PC-3 (cell line): Measurements from ENCODE around the gene MYH14.

Experiments
- EZH2phosphoT487 ChIP-seq: fragments of 300-600 bp; sonication (generic); IDR thresholded peaks from 2 replicates; pipeline ENCODE4 v1.6.1; 2018; ENCODE audit warnings: mild to moderate bottlenecking, antibody characterized with exemption, low read length, borderline replicate concordance
- TF ChIP-seq, protein P1 (sequence below): fragments of 300-600 bp; sonication (generic); conservative IDR thresholded peaks from 2 replicates; pipeline ENCODE4 v1.5.1; 2017; ENCODE audit warnings: antibody characterized with exemption, low read depth, mild to moderate bottlenecking, low read length

DNA sequence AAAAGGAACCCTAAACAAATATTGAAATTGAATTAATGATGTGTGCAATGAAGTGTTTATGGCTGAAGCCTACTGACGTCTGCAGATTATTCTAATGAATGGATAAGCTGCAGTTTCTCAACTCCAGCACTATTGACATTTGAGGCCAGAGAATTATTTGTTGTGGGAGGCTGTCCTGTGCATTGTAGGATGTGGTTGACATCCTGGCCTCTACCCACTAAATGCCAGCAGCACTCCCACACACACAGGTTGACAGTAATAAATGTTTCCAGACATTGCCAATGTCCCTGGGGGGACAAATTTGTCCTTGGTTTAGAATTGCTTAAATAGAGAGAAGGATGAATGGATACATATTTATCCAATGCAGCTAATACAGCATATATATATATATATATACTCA lies 19.2 kb upstream of the MYH14 start:
- TF ChIP-seq, protein P1, sequence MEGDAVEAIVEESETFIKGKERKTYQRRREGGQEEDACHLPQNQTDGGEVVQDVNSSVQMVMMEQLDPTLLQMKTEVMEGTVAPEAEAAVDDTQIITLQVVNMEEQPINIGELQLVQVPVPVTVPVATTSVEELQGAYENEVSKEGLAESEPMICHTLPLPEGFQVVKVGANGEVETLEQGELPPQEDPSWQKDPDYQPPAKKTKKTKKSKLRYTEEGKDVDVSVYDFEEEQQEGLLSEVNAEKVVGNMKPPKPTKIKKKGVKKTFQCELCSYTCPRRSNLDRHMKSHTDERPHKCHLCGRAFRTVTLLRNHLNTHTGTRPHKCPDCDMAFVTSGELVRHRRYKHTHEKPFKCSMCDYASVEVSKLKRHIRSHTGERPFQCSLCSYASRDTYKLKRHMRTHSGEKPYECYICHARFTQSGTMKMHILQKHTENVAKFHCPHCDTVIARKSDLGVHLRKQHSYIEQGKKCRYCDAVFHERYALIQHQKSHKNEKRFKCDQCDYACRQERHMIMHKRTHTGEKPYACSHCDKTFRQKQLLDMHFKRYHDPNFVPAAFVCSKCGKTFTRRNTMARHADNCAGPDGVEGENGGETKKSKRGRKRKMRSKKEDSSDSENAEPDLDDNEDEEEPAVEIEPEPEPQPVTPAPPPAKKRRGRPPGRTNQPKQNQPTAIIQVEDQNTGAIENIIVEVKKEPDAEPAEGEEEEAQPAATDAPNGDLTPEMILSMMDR = no peak
- no peak for TF ChIP-seq EZH2phosphoT487
